Cerebellar cortex (tissue), 1 donor: ENCODE measurements around the gene SLPI.

Source experiments
- DNase-seq: peaks from one replicate; pipeline ENCODE4 v3.0.0-alpha.2; 2015; ENCODE audit warnings: low spot score

The SLPI gene

GRCh38 chr20:45254383-45255262, at the start of gene SLPI:
Gene SLPI, minus strand, starts transcription at chr20:45254564. Its CDS starts 21 bp downstream, at chr20:45254543.
- DNase-seq = no peak

DNA sequence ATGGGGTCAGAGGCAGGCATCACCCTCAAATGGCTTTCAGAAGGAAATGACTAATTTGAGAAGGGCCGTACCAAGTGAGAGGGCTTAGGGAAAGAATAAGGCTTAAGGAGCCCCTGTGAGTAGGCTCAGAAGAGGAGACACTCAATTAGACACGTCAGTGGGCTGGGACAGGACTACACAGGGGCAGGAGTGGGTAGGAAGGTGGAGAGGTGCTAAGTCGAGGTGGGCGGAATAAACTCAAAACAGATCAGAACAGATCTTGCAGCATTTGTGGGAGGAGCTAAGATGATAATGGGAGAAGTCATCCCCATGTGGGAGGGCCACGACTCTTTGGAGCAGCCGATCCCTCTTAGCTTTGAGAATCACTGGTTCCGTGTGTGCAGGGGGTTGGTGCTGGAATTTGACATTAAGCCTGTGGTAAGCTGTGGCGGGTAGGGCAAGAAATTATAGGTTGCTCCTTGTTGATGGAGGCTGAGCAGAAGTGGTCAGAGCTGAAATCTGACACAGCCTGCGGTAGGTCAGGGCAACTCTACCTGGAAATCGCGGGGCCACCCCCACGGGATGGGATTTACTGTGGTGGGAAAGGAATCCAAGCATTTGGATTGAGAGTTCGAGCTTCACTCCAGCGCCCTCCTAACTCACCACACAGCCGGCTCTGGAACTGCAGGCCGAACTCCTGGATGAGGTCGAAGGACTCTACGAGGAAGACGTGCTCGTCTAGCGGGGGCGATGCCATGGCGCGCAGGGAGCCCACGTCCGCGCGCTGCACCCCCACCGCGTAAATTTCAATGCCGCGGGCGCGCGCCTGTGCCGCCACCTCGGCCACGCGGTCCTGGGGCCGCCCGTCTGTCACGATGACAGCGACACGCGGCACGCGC, 49.5 kb upstream of the SLPI start:
- DNase-seq = no peak

GRCh38 chr20:45301824-45302271, 47.5 kb upstream of the SLPI start:
- DNase-seq = no peak

GRCh38 chr20:45300961-45301360, 46.6 kb upstream of the SLPI start:
- peak; percentile 12 for DNase-seq

- DNase-seq = no peak
Observed at GRCh38 chr20:45299786-45300185, 45.4 kb upstream of the SLPI start.

GRCh38 chr20:45297786-45298497, 43.6 kb upstream of the SLPI start:
- no peak for DNase-seq

DNA sequence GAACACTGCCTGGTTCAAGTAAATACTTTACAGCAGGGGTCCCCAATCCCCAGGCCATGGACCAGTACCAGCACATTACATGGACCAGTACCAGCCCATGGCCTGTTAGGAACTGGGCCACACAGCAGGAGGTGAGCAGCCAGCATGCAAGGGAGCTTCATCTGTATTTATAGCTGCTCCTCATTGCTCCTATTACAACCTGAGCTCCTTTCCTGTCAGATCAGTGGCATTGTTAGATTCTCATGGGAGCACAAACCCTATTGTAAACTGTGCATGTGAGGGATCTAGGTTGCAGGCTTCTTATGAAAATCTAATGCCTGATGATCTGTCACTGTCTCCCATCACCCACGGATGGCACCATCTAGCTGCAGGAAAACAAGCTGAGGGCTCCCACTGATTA, 40.3 kb upstream of the SLPI start:
- DNase-seq = no peak

DNA sequence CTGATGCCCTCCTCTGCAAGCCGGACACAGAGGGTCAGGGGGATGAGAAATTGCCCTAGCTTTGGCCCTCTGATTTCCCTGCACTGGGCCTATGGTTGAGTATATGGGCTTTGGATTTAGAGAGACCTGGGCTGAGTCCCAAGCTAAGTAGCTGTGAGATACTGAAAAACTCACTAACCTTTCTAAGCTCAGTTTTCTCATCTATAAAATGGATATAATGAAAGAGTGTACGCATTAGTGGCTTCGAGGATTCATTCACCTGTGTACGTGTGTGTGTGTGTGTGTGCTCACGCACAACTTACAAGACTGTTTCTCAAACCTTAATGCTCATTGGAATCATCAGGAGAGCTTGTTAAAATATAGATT, 39.6 kb upstream of the SLPI start:
- no peak for DNase-seq

DNA sequence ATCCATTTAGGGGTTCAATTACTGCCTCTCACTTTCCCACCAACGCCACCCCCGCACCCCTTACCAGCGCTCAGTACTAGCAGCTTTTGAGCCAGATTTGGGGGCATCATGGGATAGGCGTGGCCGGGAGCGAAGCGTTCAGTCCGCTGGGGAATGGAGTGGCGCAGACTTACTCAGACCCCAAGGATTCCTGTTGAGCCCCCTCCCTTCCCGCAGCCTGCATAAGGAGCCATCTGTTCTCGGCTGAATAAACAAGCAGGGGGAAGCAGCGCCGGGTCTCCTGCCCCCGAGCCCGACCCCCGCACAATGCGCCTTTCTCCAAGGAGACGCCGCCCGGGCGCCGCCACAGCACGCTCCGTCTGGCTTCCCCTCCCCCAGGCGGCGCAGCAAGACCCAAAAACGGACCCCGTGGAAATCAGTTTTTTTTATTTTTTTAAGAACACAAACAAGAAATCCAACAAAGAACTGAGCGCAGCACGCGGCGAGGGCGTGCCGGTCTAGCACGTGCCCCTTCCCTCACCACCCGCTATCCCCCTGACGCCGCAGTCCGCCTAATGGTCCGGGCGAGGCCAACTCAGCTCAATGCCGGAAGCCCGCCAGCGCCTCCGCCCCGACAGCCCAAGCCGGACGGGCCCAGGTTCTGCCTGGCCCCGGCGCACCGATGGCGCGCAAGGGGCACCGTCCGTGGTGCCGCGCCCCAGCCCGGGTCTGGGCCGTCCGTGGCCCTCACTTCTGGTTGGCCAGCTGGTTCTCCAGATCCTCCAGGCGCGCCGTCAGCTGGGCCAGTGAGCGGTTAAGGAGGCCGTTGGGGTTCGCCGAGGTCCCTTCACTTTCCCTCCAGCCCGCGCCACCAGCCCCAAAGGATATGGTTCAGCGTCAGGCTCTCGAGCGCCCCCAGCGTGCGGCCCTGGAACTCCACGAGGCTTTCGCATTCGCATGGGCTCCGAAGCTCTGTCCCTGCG, 39.0 kb upstream of the SLPI start:
- DNase-seq = peak; percentile 32

GRCh38 chr20:45292343-45292742, 38.0 kb upstream of the SLPI start:
- DNase-seq = no peak

DNA sequence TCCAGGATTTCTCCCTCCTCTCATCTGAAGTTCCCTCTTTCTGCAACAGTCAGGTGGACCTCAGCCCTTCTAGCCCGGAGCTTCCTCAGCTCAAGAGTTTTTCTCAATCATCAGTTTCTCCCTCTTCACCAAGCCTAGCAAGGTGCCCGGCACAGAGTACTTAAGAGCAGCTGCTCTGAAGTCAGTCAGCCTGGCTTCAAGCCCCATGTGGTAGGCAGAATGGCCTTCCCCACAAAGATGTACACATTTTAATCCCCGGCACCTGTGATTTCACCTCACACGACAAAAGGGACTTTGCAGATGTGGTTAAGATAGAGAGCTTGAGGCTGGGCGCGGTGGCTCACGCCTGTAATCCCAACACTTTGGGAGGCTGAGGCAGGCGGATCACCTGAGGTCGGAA, 37.2 kb upstream of the SLPI start:
- DNase-seq = no peak

- DNase-seq = peak; percentile 66
Observed at GRCh38 chr20:45290677-45291355, 36.5 kb upstream of the SLPI start.

GRCh38 chr20:45289942-45290676, 35.7 kb upstream of the SLPI start:
- DNase-seq = no peak

DNA sequence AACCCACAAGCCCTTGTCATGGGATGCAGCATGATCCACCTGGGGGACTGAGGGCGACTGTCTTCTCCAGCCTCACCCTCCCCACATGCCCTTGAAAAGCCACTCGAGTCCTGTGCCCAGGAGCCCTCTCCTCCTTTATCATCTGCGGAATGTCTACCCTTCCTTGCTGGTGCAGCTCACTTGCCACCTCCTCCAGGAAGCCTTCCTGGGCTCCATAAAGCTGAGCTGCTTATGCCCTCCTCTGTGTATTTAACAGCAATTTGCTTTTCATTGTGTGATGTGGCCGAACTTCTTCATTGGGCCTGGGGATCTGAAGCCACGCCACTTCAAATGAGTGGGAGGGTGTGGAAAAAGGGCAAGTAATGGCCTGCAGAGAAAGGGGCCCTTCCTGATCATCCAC, 34.5 kb upstream of the SLPI start:
- DNase-seq = no peak

GRCh38 chr20:45288376-45288775, 34.0 kb upstream of the SLPI start:
- no peak for DNase-seq

- DNase-seq = no peak
Observed at GRCh38 chr20:45283551-45284057, 29.2 kb upstream of the SLPI start.

DNA sequence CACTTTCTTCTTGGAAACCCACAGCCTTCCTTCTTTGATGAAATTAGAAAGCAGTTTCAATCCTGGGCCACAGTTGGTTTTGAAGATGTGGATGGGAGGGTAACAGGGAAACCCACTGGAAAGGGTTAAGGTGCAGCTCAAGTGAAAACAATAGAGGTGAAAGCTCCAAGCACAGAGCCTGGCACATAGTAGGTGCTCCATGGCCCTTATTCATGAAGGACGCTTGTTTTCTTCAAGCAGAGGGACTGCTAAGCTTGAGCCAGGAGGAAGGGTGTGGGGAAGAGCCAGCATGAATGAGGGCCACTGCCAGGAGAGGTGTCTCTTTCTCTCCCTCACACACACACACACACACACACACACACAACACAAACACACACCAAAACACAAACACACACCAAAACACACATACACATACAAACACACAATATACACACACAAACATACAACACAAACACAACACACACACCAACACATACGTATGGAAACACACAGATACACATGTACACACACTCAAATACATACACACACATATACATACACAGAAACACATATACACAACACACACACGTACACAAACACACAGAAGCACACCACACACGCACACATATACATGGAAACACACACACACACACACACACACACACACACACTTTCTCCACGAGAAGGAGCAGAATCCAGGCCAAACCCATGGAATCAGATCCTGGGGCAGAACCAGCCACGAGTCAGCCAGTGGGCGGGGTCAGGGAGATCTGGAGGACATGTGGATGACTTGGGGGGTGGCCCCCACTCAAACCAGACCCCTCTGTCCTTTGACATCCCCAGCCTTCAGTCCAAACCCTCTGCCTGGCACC, 28.6 kb upstream of the SLPI start:
- no peak for DNase-seq

DNA sequence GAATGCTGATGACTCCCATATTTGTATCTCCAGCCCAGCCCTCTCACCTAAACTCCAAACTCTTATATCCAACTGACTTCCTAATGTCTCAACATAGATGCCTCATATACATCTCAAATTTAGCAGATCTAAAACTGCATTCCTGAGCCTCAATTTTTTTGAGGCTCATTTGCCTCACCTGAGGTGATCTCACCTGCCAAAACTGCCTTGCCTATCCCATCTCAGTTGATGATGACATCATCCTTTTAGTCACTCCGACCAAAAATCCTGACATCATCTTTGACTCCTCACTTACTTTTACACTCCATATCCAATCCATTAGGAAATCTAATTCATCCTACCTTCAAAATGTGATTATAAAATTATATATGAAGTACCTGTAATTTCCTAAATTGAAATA, 25.6 kb upstream of the SLPI start:
- no peak for DNase-seq

DNA sequence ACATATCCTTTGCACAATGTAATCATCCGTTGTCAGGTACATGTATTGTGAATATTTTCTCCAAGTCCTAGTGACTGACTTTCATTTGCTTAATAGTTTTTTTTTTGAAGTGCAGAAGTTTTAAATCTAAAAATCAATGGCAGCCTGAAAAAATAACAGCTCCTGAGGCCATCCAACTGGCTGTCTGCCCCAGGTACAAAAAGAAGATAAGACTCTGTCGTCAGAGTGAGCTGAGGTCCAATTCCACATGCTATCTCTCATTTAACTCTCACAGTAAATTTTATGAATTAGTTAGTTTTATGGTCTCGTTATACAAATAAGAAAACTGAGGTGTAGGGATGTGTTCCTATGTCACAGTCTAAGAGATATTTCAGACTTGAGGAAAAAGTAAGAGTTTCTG, 21.0 kb upstream of the SLPI start:
- DNase-seq = no peak
